B cell (primary cell): ENCODE measurements around the gene SLC6A6. TPM values are rescaled to one million over a fixed set of nuclear protein-coding genes. Genes with fewer than 3 reads are reported as not detected.

ENCODE experiments used
- ATAC-seq: fragments of 200-7000 bp; cut with Tn5 transposase; one replicate; pipeline ENCODE4 v1.10.0; 2021; ENCODE audit warnings: low read depth, mild to moderate bottlenecking, moderate number of reproducible peaks, moderate library complexity
- CTCF ChIA-PET: fragments of 350-600 bp; sonication (Branson Sonifier 250); formaldehyde crosslinking; loops from one replicate; lab custom pipeline; 2021; ENCODE audit warnings: antibody characterized with exemption, inconsistent platforms; lab: Charles Lee
- POLR2A ChIA-PET: fragments of 350-600 bp; sonication (Branson Sonifier 250); formaldehyde crosslinking; loops from one replicate; lab custom pipeline; 2021; ENCODE audit warnings: antibody characterized with exemption; lab: Charles Lee
- DNase-seq: peaks from one replicate; pipeline ENCODE4 v3.0.0; 2013
- H2AFZ ChIP-seq: 2 replicates; pipeline ENCODE4 v1.6.1; 2012; ENCODE audit warnings: mild to moderate bottlenecking, low read depth, low read length; ENCODE audit not compliant: insufficient read depth, poor library complexity, severe bottlenecking
- H3K27ac ChIP-seq, 2 donors: 1 replicate in 1 of 2; 2 replicates in 1 of 2; pipeline ENCODE4 v1.5.1; 2012 to 2013; ENCODE audit warnings: low read length in 2 of 2, mild to moderate bottlenecking in 2 of 2, moderate library complexity in 1 of 2
- H3K27me3 ChIP-seq, 4 experiments: fragments of 200-600 bp in 1 of 4; sonication (generic) in 1 of 4; replicated peaks in 1 of 4; 1 replicate in 2 of 4; 2 replicates in 2 of 4; pipeline versions ENCODE4 v1.6.1 to v1.7.0; 2013 to 2016; ENCODE audit warnings: low read length in 3 of 4, mild to moderate bottlenecking in 2 of 4, mixed read lengths in 1 of 4, moderate library complexity in 1 of 4; ENCODE audit not compliant: insufficient read depth in 4 of 4, control insufficient read depth in 3 of 4; ENCODE audit errors: control extremely low read depth in 1 of 4
- H3K36me3 ChIP-seq, 2 experiments: replicated peaks in 1 of 2; 1 replicate in 1 of 2; 2 replicates in 1 of 2; pipeline versions ENCODE4 v1.6.1 to v1.7.1; 2013; ENCODE audit warnings: low read length in 1 of 2; ENCODE audit not compliant: insufficient read depth in 2 of 2, control insufficient read depth in 1 of 2; ENCODE audit errors: control extremely low read depth in 1 of 2, extremely low read depth in 1 of 2
- H3K4me1 ChIP-seq, 2 donors: fragments of 200-600 bp in 1 of 2; sonication (generic) in 1 of 2; 1 replicate in 1 of 2; 2 replicates in 1 of 2; pipeline versions ENCODE4 v1.5.1 to v1.6.1; 2013 to 2017; ENCODE audit warnings: low read length in 2 of 2; ENCODE audit not compliant: control insufficient read depth in 2 of 2, insufficient read depth in 2 of 2
- H3K4me2 ChIP-seq: replicated peaks from 2 replicates; pipeline ENCODE3; 2012; ENCODE audit warnings: mild to moderate bottlenecking, low read depth, low read length; ENCODE audit not compliant: poor library complexity, severe bottlenecking
- H3K4me3 ChIP-seq, 5 experiments: fragments of 200-600 bp in 1 of 5; sonication (generic) in 1 of 5; 1 replicate in 3 of 5; 2 replicates in 2 of 5; pipeline versions ENCODE4 v1.5.1 to v1.7.0; 2011 to 2016; ENCODE audit warnings: low read length in 4 of 5, mild to moderate bottlenecking in 4 of 5, low read depth in 2 of 5, control low read depth in 1 of 5, moderate library complexity in 1 of 5; ENCODE audit not compliant: insufficient read depth in 1 of 5; ENCODE audit errors: control extremely low read depth in 1 of 5, extremely low read depth in 1 of 5
- H3K79me2 ChIP-seq: fragments of 200-600 bp; sonication (generic); one replicate; pipeline ENCODE4 v1.6.0; 2016; ENCODE audit warnings: low read length; ENCODE audit not compliant: control insufficient read depth, insufficient read depth
- H3K9ac ChIP-seq: fragments of 200-600 bp; sonication (generic); 2 replicates; pipeline ENCODE4 v1.6.1; 2017; ENCODE audit warnings: mild to moderate bottlenecking, low read length, moderate library complexity
- H3K9me3 ChIP-seq, 3 donors: one replicate each; pipeline versions ENCODE4 v1.6.1 to v1.7.1; 2013; ENCODE audit warnings: low read length in 2 of 3; ENCODE audit not compliant: control insufficient read depth in 2 of 3, insufficient read depth in 1 of 3; ENCODE audit errors: control extremely low read depth in 1 of 3
- H4K20me1 ChIP-seq: 2 replicates; pipeline ENCODE4 v1.6.0; 2012; ENCODE audit warnings: mild to moderate bottlenecking, low read length; ENCODE audit not compliant: insufficient read depth, control insufficient read depth, poor library complexity, severe bottlenecking
- H3K27ac Mint-ChIP-seq: one replicate; pipeline ENCODE4 v1.8.0; 2021; ENCODE audit warnings: mixed read lengths
- H3K27me3 Mint-ChIP-seq: one replicate; pipeline ENCODE4 v1.8.0; 2021; ENCODE audit warnings: mixed read lengths
- H3K4me1 Mint-ChIP-seq: one replicate; pipeline ENCODE4 v1.8.0; 2021; ENCODE audit warnings: mixed read lengths
- H3K4me3 Mint-ChIP-seq: one replicate; pipeline ENCODE4 v1.8.0; 2021; ENCODE audit warnings: mixed read lengths
- H3K9me3 Mint-ChIP-seq: one replicate; pipeline ENCODE4 v1.8.0; 2022; ENCODE audit warnings: mixed read lengths; ENCODE audit not compliant: insufficient read depth
- EZH2 ChIP-seq: IDR thresholded peaks from 2 replicates; pipeline ENCODE4 v1.6.1; 2012; ENCODE audit warnings: borderline replicate concordance, low read depth, mild to moderate bottlenecking, moderate library complexity, low read length; ENCODE audit not compliant: insufficient read depth, poor library complexity, severe bottlenecking
- WGBS: methylation state at CpG from one replicate; pipeline ENCODE4 v1.1.5; 2013; ENCODE audit warnings: missing lambda C conversion rate; ENCODE audit not compliant: insufficient coverage; 5-methylcytosine and 5-hydroxymethylcytosine counted together
- intact Hi-C: fragments of 100-400 bp; cut with micrococcal nuclease; formaldehyde crosslinking; loops from one replicate; pipeline ENCODE4 v1.10.0; 2022
- polyA plus RNA-seq: library from polyadenylated mRNA; depleted of rRNA; stranded (reverse); fragments of >200 nt; gene quantifications from 2 replicates; pipeline ENCODE4 v1.2.3, GENCODE V29; 2012
- total RNA-seq, 2 donors: library from RNA; stranded (reverse); fragments of 120-200 nt in 1 of 2; gene quantifications; 1 replicate in 1 of 2; 2 replicates in 1 of 2; pipeline versions ENCODE4 v1.2.3 to v1.2.4, GENCODE V29; 2013 to 2022
- TF ChIP-seq, protein P1 (sequence below): fragments of 200-600 bp; IDR thresholded peaks from one replicate; pipeline ENCODE4 v1.8.0; 2022; ENCODE audit warnings: antibody characterized with exemption, mild to moderate bottlenecking

Gene SLC6A6
- total and polyA plus RNA-seq, 2 donors (not counting 1 experiment from before 2014, with no cell fraction given) = 34.2 to 48.7 TPM

DNA sequence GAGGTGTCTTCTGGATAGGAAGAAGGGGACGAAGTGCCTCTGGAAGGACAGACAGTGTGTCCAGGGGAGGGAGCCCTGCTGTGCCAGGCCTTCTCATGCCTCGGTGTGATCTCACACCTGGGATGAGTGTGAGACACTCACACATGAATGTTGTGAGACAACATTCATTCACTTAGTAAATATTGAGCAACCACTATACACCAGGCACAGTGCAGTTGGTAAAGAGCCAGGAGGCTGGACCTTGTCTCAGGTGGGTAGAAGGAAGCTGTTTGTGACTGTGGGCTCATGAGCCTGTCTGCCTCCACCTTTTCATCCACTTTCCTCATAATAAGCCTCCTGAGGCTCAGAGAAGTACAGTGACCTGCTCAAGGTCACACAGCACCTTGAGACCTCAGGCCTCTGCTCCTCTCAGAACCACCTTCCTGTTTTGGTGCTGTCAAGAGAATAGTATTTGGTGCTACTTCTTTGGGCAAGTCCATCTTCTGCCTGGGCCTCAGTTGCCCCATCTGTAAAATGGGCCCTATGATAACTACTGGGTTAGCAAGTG is 20.9 kb downstream of the SLC6A6 start:
- no peak overlapping the region for H3K9ac ChIP-seq
- H4K20me1 ChIP-seq = peaks cover 8% of the 10 kb centered on the region
- no peak overlapping the region for H3K4me3 ChIP-seq
- ATAC-seq (no peak), DNase-seq (no peak)
- TF ChIP-seq, protein P1, sequence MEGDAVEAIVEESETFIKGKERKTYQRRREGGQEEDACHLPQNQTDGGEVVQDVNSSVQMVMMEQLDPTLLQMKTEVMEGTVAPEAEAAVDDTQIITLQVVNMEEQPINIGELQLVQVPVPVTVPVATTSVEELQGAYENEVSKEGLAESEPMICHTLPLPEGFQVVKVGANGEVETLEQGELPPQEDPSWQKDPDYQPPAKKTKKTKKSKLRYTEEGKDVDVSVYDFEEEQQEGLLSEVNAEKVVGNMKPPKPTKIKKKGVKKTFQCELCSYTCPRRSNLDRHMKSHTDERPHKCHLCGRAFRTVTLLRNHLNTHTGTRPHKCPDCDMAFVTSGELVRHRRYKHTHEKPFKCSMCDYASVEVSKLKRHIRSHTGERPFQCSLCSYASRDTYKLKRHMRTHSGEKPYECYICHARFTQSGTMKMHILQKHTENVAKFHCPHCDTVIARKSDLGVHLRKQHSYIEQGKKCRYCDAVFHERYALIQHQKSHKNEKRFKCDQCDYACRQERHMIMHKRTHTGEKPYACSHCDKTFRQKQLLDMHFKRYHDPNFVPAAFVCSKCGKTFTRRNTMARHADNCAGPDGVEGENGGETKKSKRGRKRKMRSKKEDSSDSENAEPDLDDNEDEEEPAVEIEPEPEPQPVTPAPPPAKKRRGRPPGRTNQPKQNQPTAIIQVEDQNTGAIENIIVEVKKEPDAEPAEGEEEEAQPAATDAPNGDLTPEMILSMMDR = no peak
- TF ChIP-seq EZH2 = no peak
- CTCF ChIA-PET = interaction anchor here (1.4 kb wide), 1 partner anchor 21 kb away, joined by 5 read pairs; the partner anchor contains the start of gene SLC6A6
- POLR2A ChIA-PET = no interaction called here
- no peak overlapping the region for H3K4me2 ChIP-seq
- H3K27me3 ChIP-seq = no peaks in the 10 kb centered on the region
- WGBS = 100% methylated on average over 1 of the region's 2 CpGs
- H3K4me1 Mint-ChIP-seq = peaks cover 68% of the 10 kb centered on the region
- peak overlapping the region; percentile 89 for H3K27ac Mint-ChIP-seq
- peaks cover 51 to 62% of the 10 kb centered on the region in 2 donors for H3K4me1 ChIP-seq
- no peaks in the 10 kb centered on the region for H3K27me3 Mint-ChIP-seq
- H3K9me3 Mint-ChIP-seq = no peaks in the 10 kb centered on the region
- H3K9me3 ChIP-seq = no peaks in the 10 kb centered on the region
- peaks cover 64% of the 10 kb centered on the region for H3K79me2 ChIP-seq
- intact Hi-C loops = no loop called here
- peak overlapping the region in 1 of 2 donors; percentile 41 for H3K27ac ChIP-seq
- peaks cover 0 to 4% of the 10 kb centered on the region in 2 experiments for H3K36me3 ChIP-seq
- peak overlapping the region; percentile 81 for H3K4me3 Mint-ChIP-seq
- H2AFZ ChIP-seq = no peak overlapping the region

GRCh38 chr3:14423963-14424362 is 21.6 kb downstream of the SLC6A6 start:
- Mint-ChIP-seq H3K4me3 (peak overlapping the region; percentile 81), H3K27ac (peak overlapping the region; percentile 89), H3K9me3 (no peaks in the 10 kb centered on the region), H3K4me1 (peaks cover 68% of the 10 kb centered on the region), H3K27me3 (no peaks in the 10 kb centered on the region)
- Histone ChIP-seq H3K27ac (peak overlapping the region; percentile 11 to 41), H3K4me1 (peaks cover 58 to 63% of the 10 kb centered on the region in 2 donors), H3K79me2 (peaks cover 59% of the 10 kb centered on the region), H3K9me3 (no peaks in the 10 kb centered on the region), H3K27me3 (no peaks in the 10 kb centered on the region), H3K4me3 (no peak overlapping the region), H3K36me3 (peaks cover 0 to 4% of the 10 kb centered on the region in 2 experiments), H3K9ac (no peak overlapping the region), H4K20me1 (peaks cover 7% of the 10 kb centered on the region), H2AFZ (no peak overlapping the region), H3K4me2 (peak overlapping the region; percentile 66)
- ATAC-seq (no peak), DNase-seq (no peak)
- CTCF ChIA-PET = interaction anchor here (0.6 to 1.4 kb wide), 3 partner anchors 22 to 776 kb away, joined by 3 to 5 read pairs (median 3); partner anchors contain the start of gene SLC6A6
- POLR2A ChIA-PET = interaction anchor here (0.6 to 1.4 kb wide), 3 partner anchors 10 to 21 kb away, joined by 3 to 15 read pairs (median 3); partner anchors contain the start of gene SLC6A6
- intact Hi-C loops = no loop called here
- TF ChIP-seq EZH2 = no peak
- WGBS = 83% methylated on average over 1 of the region's 3 CpGs
